Mucosa of stomach (tissue), 1 donor: Measurements from ENCODE around the gene CDH5.

Source experiments
- H3K27me3 ChIP-seq: one replicate; pipeline ENCODE4 v1.7.0; 2013; ENCODE audit warnings: mild to moderate bottlenecking, low read length; ENCODE audit not compliant: control insufficient read depth, insufficient read depth
- H3K36me3 ChIP-seq: one replicate; pipeline ENCODE4 v1.7.0; 2013; ENCODE audit warnings: low read length; ENCODE audit not compliant: control insufficient read depth, insufficient read depth
- H3K4me1 ChIP-seq: one replicate; pipeline ENCODE4 v1.7.0; 2013; ENCODE audit warnings: mild to moderate bottlenecking, low read length; ENCODE audit not compliant: control insufficient read depth, insufficient read depth
- H3K4me3 ChIP-seq: one replicate; pipeline ENCODE4 v1.7.0; 2013; ENCODE audit warnings: low read length
- H3K9ac ChIP-seq: one replicate; pipeline ENCODE4 v1.7.0; 2013; ENCODE audit warnings: mild to moderate bottlenecking, low read length, moderate library complexity
- H3K9me3 ChIP-seq: one replicate; pipeline ENCODE4 v1.7.0; 2013; ENCODE audit warnings: mild to moderate bottlenecking, low read length, moderate library complexity; ENCODE audit not compliant: control insufficient read depth
- donor health status: Pancreatic carcinoma.

CDH5 gene

DNA sequence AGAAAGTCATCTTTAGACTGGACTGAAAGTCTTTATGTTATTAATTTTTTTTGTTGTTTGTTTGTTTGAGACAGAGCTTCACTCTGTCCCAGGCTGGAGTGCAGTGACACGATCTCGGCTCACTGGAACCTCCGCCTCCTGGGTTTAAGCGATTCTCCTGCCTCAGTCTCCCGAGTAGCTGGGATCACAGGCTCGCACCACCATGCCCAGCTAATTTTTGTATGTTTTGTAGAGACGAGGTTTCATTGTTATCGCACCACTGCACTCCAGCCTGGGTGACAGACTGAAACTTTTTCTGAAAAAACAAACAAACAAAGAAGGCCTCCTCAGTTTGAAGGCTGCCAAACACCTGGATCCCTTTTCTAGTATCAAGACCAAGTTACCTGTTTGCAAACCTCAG is 65.3 kb downstream of the CDH5 start:
- Histone ChIP-seq H3K9ac (no peak overlapping the region), H3K36me3 (no peaks in the 10 kb centered on the region), H3K4me3 (no peak overlapping the region), H3K9me3 (no peaks in the 10 kb centered on the region), H3K27me3 (peaks cover 43% of the 10 kb centered on the region), H3K4me1 (peaks cover 8% of the 10 kb centered on the region)

DNA sequence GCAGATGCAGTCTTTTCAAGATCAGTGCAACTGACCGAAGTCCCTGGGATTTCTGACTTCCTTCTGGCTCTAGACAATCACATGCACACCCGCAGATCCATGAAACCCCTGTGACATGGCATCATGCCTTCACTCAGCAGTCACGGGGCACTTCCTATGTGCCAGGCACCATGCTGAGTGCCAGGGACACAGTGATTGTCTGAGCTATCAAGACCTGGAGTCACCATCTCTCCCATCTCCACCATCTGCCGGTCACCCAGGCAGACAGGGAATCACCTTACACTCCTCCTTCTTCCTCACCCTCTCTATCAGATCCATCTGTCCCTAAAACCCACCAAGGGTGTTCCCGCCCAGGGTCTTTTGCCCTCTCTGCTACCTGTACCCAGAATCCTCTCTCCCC is 65.9 kb downstream of the CDH5 start:
- Histone ChIP-seq H3K4me1 (peaks cover 8% of the 10 kb centered on the region), H3K4me3 (no peak overlapping the region), H3K9ac (no peak overlapping the region), H3K9me3 (no peaks in the 10 kb centered on the region), H3K36me3 (no peaks in the 10 kb centered on the region), H3K27me3 (peaks cover 41% of the 10 kb centered on the region)

DNA sequence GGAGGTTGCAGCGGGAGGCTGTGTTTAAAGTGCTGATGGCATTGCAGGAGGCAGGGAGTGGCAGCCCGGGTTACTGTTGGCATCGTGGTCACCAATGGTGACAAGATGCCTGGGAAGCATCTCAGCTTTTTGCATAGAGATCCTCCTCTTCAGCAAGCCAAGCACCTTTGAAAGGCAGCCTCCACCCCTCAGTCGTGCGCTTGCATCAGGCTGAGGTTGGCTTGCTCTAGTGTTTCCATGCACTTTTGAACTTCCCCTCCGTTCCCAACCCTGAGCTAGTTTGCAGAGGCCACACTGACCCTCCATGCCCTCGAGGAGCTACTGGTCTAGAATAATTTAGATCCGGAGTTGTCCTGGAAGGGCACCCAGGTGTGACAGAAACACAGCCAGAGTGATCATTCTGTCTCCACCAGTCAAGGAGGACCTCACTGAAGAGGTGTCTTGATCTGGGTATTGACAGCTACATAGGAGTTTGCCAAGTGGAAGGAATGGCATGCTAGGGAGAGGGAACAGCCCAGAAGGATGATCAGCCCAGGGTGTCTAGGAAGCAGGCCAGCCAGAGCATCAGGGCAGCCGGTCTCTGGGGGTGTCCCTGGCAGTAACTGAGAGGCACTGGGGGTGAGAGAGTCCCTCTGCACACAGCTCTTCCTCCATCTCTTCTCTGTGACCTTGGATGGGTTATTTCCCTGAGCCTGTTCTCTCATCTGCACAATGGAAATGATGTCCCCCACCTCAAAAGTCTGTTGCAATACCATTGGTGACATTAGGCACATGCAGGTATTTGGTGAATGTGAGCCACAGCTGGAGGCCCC is 68.3 kb downstream of the CDH5 start:
- no peak overlapping the region for H3K9ac ChIP-seq
- H3K9me3 ChIP-seq = no peaks in the 10 kb centered on the region
- no peaks in the 10 kb centered on the region for H3K4me1 ChIP-seq
- no peaks in the 10 kb centered on the region for H3K36me3 ChIP-seq
- no peak overlapping the region for H3K4me3 ChIP-seq
- H3K27me3 ChIP-seq = peaks cover 22% of the 10 kb centered on the region

DNA sequence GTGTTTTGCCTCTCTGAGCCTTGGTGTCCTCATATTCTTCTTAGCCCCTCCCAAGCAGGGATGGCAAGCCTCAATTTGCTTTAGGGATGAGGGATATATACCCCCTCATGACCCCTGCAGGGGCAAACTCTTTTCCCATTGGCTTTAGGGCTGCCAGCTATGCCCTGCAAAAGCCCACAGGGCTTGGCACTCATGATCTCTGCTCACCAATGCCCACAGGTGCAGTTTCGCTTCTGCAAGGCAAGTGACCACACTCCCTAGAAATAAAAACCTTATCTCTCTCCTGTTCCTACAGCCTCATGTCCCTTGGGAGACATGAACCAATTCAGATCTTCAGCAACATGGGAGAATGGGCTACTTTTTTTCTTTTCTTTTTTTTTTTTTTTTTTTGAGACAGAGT is 69.4 kb downstream of the CDH5 start:
- no peak overlapping the region for H3K9ac ChIP-seq
- H3K36me3 ChIP-seq = no peaks in the 10 kb centered on the region
- H3K4me1 ChIP-seq = no peaks in the 10 kb centered on the region
- H3K9me3 ChIP-seq = no peaks in the 10 kb centered on the region
- H3K4me3 ChIP-seq = no peak overlapping the region
- peaks cover 19% of the 10 kb centered on the region for H3K27me3 ChIP-seq

DNA sequence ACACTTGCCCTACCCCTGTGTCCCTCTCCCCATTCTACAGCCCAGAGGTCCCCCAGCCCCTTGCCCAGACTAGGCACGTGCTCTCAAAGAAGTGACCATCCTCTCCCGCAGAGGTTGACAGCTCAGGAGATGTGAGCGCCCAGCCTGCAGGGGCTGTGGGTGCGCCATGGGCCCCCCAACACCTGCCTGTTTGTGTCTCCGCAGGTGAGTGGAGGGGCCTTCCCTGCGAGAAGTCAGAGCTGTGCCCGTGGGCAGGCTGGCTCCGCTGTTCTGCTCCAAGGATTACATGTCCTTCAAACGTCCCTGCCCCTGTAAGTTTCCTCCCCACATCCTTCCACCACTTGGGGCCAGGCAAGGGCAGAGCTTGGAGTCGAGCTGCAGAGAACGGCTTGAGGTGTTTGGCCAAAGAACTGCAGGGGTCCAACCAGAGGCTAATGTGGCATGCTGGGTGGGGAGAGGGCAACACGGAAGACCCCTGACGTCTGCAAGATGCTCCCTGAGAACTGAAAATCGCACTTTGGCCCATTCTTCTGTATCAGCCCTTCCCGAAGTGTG is 71.0 kb downstream of the CDH5 start:
- no peaks in the 10 kb centered on the region for H3K4me1 ChIP-seq
- H3K9me3 ChIP-seq = no peaks in the 10 kb centered on the region
- no peak overlapping the region for H3K9ac ChIP-seq
- H3K4me3 ChIP-seq = no peak overlapping the region
- no peaks in the 10 kb centered on the region for H3K36me3 ChIP-seq
- peaks cover 11% of the 10 kb centered on the region for H3K27me3 ChIP-seq

DNA sequence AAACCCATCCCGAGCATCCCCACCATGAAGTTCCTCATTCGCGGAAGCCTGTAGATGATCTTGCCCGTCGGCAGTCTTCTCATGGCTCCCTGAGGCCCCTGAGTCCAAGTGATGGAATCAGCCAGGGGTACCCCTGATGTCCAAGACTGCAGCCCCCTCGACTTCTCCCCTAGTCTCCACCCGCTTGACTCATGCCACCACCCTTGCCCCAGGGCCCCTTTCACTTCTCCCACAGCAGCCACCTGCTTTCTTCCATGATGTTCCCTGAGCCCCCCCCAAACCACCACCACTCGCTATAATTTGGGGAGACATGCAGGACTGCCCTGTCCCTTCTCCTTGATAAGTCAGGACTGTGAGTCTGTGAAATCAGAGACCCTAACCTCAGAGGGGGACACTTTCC is 72.0 kb downstream of the CDH5 start:
- Histone ChIP-seq H3K4me3 (no peak overlapping the region), H3K27me3 (peaks cover 9% of the 10 kb centered on the region), H3K9me3 (no peaks in the 10 kb centered on the region), H3K4me1 (no peaks in the 10 kb centered on the region), H3K9ac (no peak overlapping the region), H3K36me3 (no peaks in the 10 kb centered on the region)

DNA sequence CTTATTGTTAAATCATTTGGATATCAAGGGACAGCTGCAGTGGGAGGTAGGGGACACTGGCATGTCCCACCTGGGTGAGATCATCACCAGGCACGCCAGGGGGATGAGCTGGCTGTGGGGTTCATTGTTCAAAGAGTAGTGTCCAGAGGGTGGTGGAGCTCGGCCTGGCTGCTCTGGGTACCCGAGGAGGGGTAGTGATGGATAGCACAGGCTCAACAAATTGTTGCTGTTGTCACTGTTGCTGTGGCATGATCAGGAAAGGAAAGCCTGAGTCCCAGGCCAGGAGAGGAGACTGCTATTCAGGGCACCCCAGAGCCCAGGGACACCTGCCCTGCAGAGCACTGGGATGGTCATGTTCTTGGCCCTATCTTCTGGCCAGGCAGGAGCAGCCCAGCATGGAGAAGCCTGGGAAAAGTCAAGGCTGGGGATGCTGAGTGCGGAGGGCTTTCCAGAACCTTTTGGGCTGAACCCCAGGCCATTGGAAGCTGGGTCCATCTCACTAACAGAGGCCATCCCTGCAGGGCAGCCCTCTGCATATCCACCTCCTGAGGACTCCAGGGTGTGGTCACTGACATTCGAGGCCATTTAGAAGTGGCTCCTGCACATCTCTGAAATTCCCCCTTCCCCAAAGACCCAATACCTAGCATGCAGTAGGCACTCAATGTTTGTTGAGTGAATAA is 72.7 kb downstream of the CDH5 start:
- no peak overlapping the region for H3K9ac ChIP-seq
- H3K4me3 ChIP-seq = no peak overlapping the region
- no peaks in the 10 kb centered on the region for H3K4me1 ChIP-seq
- H3K36me3 ChIP-seq = no peaks in the 10 kb centered on the region
- peaks cover 9% of the 10 kb centered on the region for H3K27me3 ChIP-seq
- no peaks in the 10 kb centered on the region for H3K9me3 ChIP-seq

DNA sequence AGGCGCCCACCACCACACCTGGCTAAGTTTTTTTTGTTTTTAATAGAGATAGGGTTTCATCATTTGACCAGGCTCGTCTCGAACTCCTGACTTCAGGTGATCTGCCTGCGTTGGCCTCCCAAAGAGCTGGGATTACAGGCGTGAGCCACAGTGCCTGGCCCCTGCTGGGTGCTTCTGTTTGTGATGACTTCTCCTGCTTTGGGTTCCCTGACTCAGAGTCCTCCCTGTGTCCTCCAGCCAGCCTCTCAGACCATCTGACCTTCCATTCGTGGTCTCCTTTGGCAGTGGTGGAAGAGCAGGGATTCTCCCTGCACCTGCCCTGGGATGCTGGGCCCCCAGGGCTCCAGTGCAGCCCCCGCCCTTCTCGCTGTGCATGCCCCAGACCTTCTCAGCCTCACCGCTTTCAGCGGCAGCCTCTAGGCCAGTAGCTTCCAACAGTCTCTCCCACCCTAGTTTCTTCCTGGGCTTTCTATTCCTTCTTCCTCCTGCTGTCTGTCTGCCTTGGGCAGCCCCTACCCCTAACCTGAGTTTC is 73.8 kb downstream of the CDH5 start:
- H3K27me3 ChIP-seq = peaks cover 11% of the 10 kb centered on the region
- no peaks in the 10 kb centered on the region for H3K4me1 ChIP-seq
- no peaks in the 10 kb centered on the region for H3K9me3 ChIP-seq
- H3K36me3 ChIP-seq = no peaks in the 10 kb centered on the region
- H3K4me3 ChIP-seq = no peak overlapping the region
- H3K9ac ChIP-seq = no peak overlapping the region

DNA sequence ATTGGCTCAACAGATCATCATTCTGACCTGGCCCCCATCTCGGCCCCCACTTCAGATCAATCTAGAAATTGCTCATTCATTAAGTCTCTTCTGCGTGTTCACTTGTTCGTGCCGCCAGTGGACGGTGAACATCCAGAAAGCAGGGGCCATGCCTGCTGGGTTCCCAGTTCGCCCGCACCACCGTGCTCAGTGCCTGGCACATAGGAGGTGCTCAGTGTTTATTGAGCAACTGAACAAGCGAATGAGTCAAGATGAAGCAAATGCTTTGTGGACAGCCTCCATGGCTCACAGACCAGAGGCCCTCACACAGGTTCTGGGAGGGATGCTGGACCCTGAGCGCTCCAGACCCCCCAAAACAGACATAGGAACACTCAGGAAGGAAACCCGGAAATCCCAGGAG is 74.5 kb downstream of the CDH5 start:
- Histone ChIP-seq H3K4me3 (no peak overlapping the region), H3K9me3 (no peaks in the 10 kb centered on the region), H3K9ac (no peak overlapping the region), H3K4me1 (no peaks in the 10 kb centered on the region), H3K36me3 (no peaks in the 10 kb centered on the region), H3K27me3 (peaks cover 11% of the 10 kb centered on the region)

DNA sequence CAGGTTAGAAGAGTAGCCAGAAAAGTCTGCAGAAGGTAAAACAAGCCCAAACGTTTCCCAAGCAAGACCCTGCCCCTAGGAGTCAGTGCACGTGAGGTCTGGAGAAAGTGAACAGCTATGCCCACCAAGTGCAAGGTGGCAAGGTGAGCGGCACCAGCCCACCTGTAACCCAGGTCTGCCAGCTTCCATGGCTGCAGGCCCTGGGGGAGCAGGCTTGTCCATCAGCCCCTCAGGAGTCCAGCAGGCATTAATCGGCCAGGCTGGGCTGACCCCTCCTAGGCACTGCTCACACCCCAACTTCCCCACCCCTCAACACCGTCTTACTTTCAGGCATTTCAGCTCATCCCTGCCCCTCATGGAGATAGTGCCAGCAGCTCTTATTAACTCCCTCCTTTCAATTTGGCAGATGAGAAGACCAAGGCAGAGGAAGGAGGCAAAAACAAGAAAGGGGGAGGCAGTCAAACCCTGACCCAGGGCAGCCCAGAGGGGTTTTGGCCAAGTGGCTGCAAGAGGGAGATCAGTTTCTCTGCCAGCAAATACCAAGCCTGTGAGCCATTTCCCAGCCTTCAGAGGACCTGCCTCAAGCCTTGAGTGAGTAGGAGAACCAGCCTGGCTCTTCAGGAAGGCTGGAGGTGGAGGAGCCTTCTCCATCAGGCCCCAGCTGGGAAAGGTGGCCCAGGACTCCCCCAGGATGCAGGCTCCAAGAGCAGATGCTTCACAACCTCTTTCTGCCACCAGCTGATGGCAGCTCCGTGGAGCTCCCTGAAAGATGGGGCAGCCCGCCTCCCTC is 75.3 kb downstream of the CDH5 start:
- no peaks in the 10 kb centered on the region for H3K9me3 ChIP-seq
- H3K36me3 ChIP-seq = no peaks in the 10 kb centered on the region
- no peak overlapping the region for H3K9ac ChIP-seq
- no peaks in the 10 kb centered on the region for H3K4me1 ChIP-seq
- H3K27me3 ChIP-seq = peaks cover 11% of the 10 kb centered on the region
- no peak overlapping the region for H3K4me3 ChIP-seq

DNA sequence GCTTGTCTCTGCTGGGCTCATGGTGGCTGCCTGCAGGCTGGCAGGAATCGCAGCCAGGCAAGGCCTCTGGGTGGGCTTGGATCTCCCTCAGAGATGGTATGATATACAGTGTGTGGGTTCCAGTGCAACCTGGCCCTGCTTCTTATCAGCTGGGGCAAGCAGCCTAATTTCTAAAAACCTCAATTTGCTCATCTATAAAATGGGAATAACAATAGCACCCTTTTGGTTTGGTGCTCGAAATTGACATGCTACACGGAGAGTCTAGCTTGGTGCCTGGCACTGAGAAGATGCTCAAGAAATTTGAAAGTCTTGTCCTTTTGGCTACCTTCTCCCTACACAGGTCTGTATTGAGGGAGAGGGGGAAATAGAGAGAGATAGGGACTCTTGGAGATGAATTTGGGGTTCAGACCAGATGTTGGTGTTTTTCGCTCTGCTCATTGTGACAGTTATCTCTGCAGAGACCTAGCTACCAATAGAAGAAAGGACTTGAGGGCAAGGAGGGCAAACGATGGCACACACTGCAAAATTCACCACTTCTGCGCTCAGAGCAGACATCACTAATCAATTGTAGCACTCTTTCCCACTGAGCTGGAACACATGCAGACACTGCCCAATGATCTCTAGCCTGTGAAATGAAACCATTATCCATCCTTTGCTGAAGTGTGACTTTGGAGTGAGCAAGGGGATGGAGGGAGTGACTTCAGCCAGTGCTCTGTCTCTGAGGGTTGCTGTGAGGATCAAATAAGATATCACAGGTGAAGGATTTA is 76.2 kb downstream of the CDH5 start:
- no peak overlapping the region for H3K4me3 ChIP-seq
- no peaks in the 10 kb centered on the region for H3K9me3 ChIP-seq
- H3K4me1 ChIP-seq = no peaks in the 10 kb centered on the region
- no peaks in the 10 kb centered on the region for H3K36me3 ChIP-seq
- H3K27me3 ChIP-seq = peaks cover 15% of the 10 kb centered on the region
- H3K9ac ChIP-seq = no peak overlapping the region
